CD1c-positive myeloid dendritic cell (primary cell): ENCODE measurements around the gene USP17L28.
"Not testable (repeated sequence)": the region's sequence is repeated elsewhere in the genome, so short reads cannot be mapped to it uniquely, and the experiment has no call there.

Experiments
- DNase-seq: peaks from one replicate; pipeline ENCODE4 v3.0.0-alpha.2; 2016; ENCODE audit errors: extremely low spot score

The USP17L28 gene, protein sequence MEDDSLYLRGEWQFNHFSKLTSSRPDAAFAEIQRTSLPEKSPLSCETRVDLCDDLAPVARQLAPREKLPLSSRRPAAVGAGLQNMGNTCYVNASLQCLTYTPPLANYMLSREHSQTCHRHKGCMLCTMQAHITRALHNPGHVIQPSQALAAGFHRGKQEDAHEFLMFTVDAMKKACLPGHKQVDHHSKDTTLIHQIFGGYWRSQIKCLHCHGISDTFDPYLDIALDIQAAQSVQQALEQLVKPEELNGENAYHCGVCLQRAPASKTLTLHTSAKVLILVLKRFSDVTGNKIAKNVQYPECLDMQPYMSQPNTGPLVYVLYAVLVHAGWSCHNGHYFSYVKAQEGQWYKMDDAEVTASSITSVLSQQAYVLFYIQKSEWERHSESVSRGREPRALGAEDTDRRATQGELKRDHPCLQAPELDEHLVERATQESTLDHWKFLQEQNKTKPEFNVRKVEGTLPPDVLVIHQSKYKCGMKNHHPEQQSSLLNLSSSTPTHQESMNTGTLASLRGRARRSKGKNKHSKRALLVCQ

GRCh38 chr4:9348593-9348992, at the start of gene USP17L28:
TSS of gene USP17L28 (plus strand) at chr4:9348893. CDS start at chr4:9348893, 0 bp downstream.
- DNase-seq = not testable (repeated sequence)

- DNase-seq = not testable (repeated sequence)
These were observed 24.5 kb upstream of the USP17L28 start for GRCh38 chr4:9324191-9324590.

DNA sequence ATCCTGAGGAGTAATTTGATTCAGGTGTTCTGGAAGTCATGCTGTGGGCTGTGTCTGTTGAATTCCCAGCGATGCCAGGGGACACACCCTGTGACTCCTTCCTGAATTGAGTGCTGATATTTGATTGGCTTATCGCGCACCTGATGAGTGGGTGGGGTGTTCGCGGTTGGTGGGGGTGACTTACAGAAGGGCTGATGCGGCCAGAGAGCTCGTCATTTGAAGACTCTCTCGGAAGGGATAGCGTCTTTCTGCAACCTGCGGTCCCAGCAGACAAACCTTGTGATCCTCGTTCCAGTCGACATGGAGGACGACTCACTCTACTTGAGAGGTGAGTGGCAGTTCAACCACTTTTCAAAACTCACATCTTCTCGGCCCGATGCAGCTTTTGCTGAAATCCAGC, 23.8 kb upstream of the USP17L28 start, which contains the start of gene USP17L24:
Gene USP17L24 (plus strand): TSS at position 301 of the 400 bp plus-strand sequence. CDS start 0 bp downstream, at position 301.
- not testable (repeated sequence) for DNase-seq

- not testable (repeated sequence) for DNase-seq
These were observed 19.1 kb upstream of the USP17L28 start, which contains the start of gene USP17L25 for GRCh38 chr4:9329611-9330010. TSS of gene USP17L25 (plus strand) at chr4:9329911. CDS start at chr4:9329911, 0 bp downstream.

DNA sequence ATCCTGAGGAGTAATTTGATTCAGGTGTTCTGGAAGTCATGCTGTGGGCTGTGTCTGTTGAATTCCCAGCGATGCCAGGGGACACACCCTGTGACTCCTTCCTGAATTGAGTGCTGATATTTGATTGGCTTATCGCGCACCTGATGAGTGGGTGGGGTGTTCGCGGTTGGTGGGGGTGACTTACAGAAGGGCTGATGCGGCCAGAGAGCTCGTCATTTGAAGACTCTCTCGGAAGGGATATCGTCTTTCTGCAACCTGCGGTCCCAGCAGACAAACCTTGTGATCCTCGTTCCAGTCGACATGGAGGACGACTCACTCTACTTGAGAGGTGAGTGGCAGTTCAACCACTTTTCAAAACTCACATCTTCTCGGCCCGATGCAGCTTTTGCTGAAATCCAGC, 14.3 kb upstream of the USP17L28 start, which contains the start of gene USP17L26:
Gene USP17L26 (plus strand): TSS at position 301 of the 400 bp plus-strand sequence. CDS start 0 bp downstream, at position 301.
- not testable (repeated sequence) for DNase-seq

DNA sequence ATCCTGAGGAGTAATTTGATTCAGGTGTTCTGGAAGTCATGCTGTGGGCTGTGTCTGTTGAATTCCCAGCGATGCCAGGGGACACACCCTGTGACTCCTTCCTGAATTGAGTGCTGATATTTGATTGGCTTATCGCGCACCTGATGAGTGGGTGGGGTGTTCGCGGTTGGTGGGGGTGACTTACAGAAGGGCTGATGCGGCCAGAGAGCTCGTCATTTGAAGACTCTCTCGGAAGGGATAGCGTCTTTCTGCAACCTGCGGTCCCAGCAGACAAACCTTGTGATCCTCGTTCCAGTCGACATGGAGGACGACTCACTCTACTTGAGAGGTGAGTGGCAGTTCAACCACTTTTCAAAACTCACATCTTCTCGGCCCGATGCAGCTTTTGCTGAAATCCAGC, 9.6 kb upstream of the USP17L28 start, which contains the start of gene USP17L5:
Gene USP17L5 (plus strand): TSS at position 301 of the 400 bp plus-strand sequence. CDS start 0 bp downstream, at position 301.
- DNase-seq = not testable (repeated sequence)

DNA sequence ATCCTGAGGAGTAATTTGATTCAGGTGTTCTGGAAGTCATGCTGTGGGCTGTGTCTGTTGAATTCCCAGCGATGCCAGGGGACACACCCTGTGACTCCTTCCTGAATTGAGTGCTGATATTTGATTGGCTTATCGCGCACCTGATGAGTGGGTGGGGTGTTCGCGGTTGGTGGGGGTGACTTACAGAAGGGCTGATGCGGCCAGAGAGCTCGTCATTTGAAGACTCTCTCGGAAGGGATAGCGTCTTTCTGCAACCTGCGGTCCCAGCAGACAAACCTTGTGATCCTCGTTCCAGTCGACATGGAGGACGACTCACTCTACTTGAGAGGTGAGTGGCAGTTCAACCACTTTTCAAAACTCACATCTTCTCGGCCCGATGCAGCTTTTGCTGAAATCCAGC, 4.8 kb upstream of the USP17L28 start, which contains the start of gene USP17L27:
Gene USP17L27 (plus strand): TSS at position 301 of the 400 bp plus-strand sequence. CDS start 0 bp downstream, at position 301.
- DNase-seq = not testable (repeated sequence)

DNA sequence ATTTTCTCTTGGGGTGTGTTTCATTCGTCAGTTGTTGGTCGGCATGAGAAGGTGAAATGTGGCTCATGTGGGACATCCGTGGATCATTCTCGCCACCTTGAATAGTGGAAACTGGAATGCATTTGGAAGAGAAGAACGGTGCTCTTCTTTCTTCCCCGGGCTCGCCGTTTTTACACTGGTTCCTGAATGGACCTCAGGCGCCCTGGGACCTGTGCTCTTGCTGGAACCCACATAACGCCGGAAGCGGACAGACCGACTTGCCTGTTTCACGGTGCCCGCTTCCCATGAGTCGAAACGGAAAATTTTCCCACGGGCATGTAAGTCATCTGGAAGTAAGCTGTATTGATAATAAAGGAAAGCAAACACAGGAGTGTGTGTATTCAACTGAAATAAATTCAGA, 2.2 kb downstream of the USP17L28 start:
- DNase-seq = not testable (repeated sequence)

- not testable (repeated sequence) for DNase-seq
These were observed 4.6 kb downstream of the USP17L28 start, which contains the start of gene USP17L29 for GRCh38 chr4:9353338-9353737. TSS of gene USP17L29 (plus strand) at chr4:9353638. CDS start at chr4:9353638, 0 bp downstream.

- not testable (repeated sequence) for DNase-seq
These were observed 14.1 kb downstream of the USP17L28 start, which contains the start of gene USP17L30 for GRCh38 chr4:9362829-9363228. TSS of gene USP17L30 (plus strand) at chr4:9363129. CDS start at chr4:9363129, 0 bp downstream.

- not testable (repeated sequence) for DNase-seq
These were observed 31.2 kb downstream of the USP17L28 start for GRCh38 chr4:9379881-9380280.

GRCh38 chr4:9381012-9381534, 32.4 kb downstream of the USP17L28 start:
- not testable (repeated sequence) for DNase-seq

- no peak for DNase-seq
These were observed 35.4 kb downstream of the USP17L28 start for GRCh38 chr4:9384126-9384525.

DNA sequence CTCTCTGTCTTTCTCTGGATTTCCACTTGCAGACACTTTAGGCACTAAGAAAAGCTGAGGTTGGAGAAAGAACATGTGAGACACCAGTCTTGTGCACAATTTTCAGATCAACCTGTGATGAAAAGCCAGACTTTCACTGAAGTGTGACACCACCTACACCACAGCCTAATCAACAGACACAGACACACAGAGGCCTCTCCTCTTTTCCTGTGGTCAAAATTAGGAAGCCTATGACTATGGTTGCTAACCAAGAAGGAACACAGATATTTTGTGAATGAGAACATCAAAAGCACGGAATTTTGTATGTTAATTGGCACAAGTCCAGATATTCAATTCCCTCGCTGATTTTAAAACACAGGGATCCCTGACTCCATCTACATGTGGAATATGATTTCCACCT, 40.3 kb downstream of the USP17L28 start:
- DNase-seq = not testable (repeated sequence)
